GM12864 (cell line): ENCODE data around the gene SLC2A4.

ENCODE experiments used
- DNase-seq: peaks from one replicate; pipeline ENCODE4 v3.0.0-alpha.2; 2011; ENCODE audit warnings: low read depth
- H3K4me3 ChIP-seq: 2 replicates; pipeline ENCODE4 v1.5.1; 2011; ENCODE audit warnings: mild to moderate bottlenecking, low read depth, low read length, control low read depth
- CTCF ChIP-seq: IDR thresholded peaks from 2 replicates; pipeline ENCODE4 v1.5.1; 2011; ENCODE audit warnings: low read depth, mild to moderate bottlenecking, moderate library complexity, low read length, control low read depth, inconsistent platforms; ENCODE audit errors: missing control alignments

The SLC2A4 gene

DNA sequence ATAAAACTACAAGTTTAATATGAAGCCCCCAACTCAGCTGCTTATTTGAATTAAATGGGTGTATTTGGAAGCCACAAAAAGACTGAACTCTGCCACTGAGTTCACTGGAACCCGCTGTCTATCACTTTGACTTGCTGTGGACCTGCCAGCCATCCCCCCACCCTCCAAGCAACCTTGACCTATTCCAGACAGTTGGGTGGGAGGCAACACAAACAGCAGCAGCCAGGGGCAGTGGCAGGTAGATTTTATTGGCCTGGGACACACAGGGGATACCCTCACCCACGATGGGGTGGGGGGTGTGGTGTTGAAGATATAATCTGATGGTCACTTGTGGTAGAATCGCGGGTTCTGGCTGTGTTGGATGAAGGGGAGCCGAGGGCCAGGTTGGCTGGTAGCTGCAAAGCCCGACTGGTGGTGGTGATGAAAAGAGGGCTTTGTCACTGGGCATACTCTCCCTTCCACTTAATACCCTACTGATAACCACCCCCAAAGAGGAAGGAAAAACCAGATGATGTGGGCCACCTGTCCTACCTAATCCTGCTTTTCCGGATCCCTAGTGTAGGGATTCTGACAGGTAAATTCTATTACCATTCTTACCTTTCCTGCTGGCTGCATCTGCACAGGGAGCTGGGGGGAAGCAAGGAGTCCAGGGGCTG, 31.0 kb downstream of the SLC2A4 start:
- no peak overlapping the region for H3K4me3 ChIP-seq
- no peak for DNase-seq
- TF ChIP-seq CTCF, result no peak

GRCh38 chr17:7313088-7313889, 31.8 kb downstream of the SLC2A4 start:
- H3K4me3 ChIP-seq, result no peak overlapping the region
- no peak for DNase-seq
- peak; percentile 45 for TF ChIP-seq CTCF

- DNase-seq, result no peak
- no peak for TF ChIP-seq CTCF
- peak overlapping the region; percentile 68 for H3K4me3 ChIP-seq
Observed at GRCh38 chr17:7313890-7314718, 32.6 kb downstream of the SLC2A4 start.

DNA sequence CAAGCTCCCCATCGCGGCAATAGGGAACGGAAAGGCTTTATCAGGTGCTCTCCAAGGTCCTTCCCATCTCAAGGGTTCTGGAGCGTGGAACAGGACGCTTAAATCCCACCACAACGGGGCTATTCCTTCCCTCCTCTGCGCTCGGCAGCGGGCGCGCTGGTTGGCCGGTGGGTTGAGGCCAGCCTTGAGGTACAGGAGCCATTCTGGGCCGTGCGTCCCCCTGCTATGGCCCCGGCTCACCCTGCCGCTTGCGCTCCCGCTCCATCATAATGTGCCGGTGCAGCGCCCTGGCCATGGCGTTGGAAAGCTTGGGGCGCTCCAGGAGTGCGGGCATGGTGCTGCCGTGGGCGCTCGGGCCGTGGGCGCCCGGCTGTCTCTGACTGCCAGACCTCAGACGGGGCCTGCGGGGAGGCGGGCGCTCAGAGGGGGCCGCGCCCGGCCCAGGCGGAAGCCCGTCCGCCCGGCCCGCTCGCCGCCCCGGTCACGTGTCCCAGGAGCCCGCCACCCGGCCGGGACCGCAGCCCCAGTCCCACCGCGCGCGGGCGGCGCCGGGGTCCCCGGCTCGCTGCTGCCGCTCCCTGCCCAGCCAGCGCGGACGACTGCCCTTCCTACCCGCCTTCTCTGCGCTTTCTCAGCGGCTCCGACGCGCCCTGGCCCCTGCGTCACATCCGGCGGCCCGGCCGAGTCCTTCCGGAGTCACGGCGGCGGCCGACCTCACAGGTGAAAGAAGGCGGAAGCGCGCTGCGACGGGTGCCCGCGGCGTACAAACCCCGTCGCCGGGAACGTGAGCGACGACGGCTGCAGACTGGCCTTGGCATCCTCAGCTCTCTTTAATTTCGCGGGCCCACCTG, 33.4 kb downstream of the SLC2A4 start, which contains the start of gene GPS2:
GPS2 (minus strand) TSS at position 642 of the 851 bp plus-strand sequence; CDS start at position 334, 308 bp downstream.
- H3K4me3 ChIP-seq, result peak within 1 kb of the TSS; percentile 68
- TF ChIP-seq CTCF, result no peak
- peak; percentile 55 for DNase-seq

DNA sequence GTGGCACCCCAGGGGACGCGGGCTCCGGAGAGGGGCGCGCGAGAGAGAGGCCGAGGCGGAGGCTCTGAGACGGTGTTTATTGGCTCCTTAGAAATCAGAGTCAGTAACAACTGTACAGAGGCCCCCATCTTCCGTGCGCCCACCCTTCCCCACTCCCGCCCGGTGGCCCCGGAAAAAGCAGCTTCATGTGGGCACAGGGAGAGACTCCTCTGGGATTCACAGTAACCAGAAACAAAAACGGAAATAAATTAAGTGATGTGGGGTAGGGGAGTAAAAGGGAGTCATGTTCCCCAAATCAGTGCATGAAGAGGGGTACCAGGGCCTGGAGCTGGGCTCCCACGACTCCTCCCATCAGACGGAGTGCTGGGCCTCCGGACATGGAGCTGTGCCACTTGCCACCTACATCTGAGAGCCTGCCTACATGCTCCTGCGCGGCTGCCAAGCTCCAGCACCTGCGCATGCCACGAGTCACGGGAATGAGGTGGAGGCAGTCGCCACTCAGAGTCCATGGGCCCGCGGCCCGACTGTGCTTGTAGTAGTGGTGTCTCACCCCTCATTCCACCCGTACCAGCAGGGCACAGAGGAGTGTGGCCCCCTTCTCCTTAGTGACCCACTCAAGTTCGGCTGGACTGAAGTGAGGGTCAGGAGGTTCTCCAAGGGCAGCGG, 34.2 kb downstream of the SLC2A4 start:
- DNase-seq, result no peak
- H3K4me3 ChIP-seq, result peak overlapping the region; percentile 68
- TF ChIP-seq CTCF, result no peak

GRCh38 chr17:7317161-7317803, 35.8 kb downstream of the SLC2A4 start:
- no peak for TF ChIP-seq CTCF
- H3K4me3 ChIP-seq, result no peak overlapping the region
- no peak for DNase-seq
